AG04450 (cell line): ENCODE results near the gene GNG14. TPM values are rescaled to one million over a fixed set of nuclear protein-coding genes. Genes with fewer than 3 reads are reported as not detected.

Source experiments
- CTCF ChIA-PET: fragments of 300-600, 350-600 bp; formaldehyde crosslinking; extraction: SDS; loops from one replicate; lab custom pipeline; 2022; ENCODE audit warnings: antibody characterized with exemption, inconsistent platforms; lab: Charles Lee
- POLR2A ChIA-PET: fragments of 350-600 bp; formaldehyde crosslinking; extraction: SDS; loops from one replicate; lab custom pipeline; 2021; ENCODE audit warnings: antibody characterized with exemption, inconsistent platforms; lab: Yijun Ruan, JAX
- DNase-seq: peaks from one replicate; pipeline ENCODE4 v3.0.0-alpha.2; 2011; ENCODE audit warnings: low read depth, low spot score
- H3K27ac ChIP-seq: one replicate; pipeline ENCODE4 v1.5.1; 2012; ENCODE audit warnings: low read depth, low read length, control low read depth
- H3K27me3 ChIP-seq: one replicate; pipeline ENCODE4 v1.6.0; 2012; ENCODE audit warnings: low read length; ENCODE audit not compliant: control insufficient read depth, insufficient read depth
- H3K4me3 ChIP-seq: 2 replicates; pipeline ENCODE4 v1.5.1; 2011; ENCODE audit warnings: mild to moderate bottlenecking, low read depth, low read length, control low read depth
- H3K9me3 ChIP-seq: 2 replicates; pipeline ENCODE4 v1.5.1; 2012; ENCODE audit warnings: low read length; ENCODE audit not compliant: control insufficient read depth, insufficient read depth
- polyA plus RNA-seq: library from polyadenylated mRNA; depleted of rRNA; stranded (reverse); fragments of >200 nt; gene quantifications from 2 replicates; pipeline ENCODE4 v1.2.3, GENCODE V29; 2011
- TF ChIP-seq, protein P1 (sequence below): IDR thresholded peaks from 2 replicates; pipeline ENCODE4 v1.5.1; 2011; ENCODE audit warnings: low read depth, low read length, control low read depth, inconsistent platforms

The GNG14 gene
- polyA plus RNA-seq, 1 experiment = not detected

DNA sequence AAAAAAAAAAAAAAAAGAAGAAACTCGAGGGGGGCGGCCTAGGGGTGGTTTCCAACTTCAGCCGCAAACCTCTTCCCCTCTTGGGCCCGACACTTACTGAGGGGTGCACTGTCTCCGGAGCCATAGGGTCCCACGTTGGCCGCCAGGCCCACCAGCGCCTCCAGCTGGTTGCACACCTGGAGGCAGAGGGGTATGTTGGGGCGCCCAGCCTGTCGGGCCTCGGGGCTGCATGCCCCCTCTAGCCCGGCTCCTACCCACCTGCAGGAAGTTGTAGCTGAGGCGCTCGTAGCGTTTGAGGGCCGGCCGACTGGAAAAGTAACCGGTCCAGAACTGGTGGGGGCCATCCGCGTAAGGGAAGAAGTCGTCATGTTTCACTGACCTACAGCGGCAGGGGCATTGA, 29.8 kb upstream of the GNG14 start:
- Histone ChIP-seq H3K27me3 (no peaks in the 10 kb centered on the region), H3K4me3 (no peak overlapping the region), H3K9me3 (peaks cover 12% of the 10 kb centered on the region; the same call in 1 of the 2 replicates), H3K27ac (no peak overlapping the region)
- ChIA-PET CTCF (interaction anchor here (0.9 kb wide), 1 partner anchor 14 kb away, joined by 3 read pairs; no protein-coding TSS in a partner anchor), POLR2A (interaction anchor here (0.5 kb wide), 1 partner anchor 43 kb away, joined by 3 read pairs; no protein-coding TSS in a partner anchor)
- TF ChIP-seq, protein P1, sequence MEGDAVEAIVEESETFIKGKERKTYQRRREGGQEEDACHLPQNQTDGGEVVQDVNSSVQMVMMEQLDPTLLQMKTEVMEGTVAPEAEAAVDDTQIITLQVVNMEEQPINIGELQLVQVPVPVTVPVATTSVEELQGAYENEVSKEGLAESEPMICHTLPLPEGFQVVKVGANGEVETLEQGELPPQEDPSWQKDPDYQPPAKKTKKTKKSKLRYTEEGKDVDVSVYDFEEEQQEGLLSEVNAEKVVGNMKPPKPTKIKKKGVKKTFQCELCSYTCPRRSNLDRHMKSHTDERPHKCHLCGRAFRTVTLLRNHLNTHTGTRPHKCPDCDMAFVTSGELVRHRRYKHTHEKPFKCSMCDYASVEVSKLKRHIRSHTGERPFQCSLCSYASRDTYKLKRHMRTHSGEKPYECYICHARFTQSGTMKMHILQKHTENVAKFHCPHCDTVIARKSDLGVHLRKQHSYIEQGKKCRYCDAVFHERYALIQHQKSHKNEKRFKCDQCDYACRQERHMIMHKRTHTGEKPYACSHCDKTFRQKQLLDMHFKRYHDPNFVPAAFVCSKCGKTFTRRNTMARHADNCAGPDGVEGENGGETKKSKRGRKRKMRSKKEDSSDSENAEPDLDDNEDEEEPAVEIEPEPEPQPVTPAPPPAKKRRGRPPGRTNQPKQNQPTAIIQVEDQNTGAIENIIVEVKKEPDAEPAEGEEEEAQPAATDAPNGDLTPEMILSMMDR = 0 out of 2 replicates have a peak, but pooled peaks have one; percentile 1
- DNase-seq = no peak

GRCh38 chr19:12660980-12661379, 26.8 kb upstream of the GNG14 start:
- TF ChIP-seq, protein P1 = no peak
- ChIA-PET POLR2A (no interaction called here), CTCF (interaction anchor here (0.6 kb wide), 1 partner anchor 11 kb away, joined by 3 read pairs; no protein-coding TSS in a partner anchor)
- Histone ChIP-seq H3K27ac (no peak overlapping the region), H3K27me3 (no peaks in the 10 kb centered on the region), H3K4me3 (no peak overlapping the region), H3K9me3 (peaks cover 12% of the 10 kb centered on the region; the same call in 1 of the 2 replicates)
- DNase-seq = no peak

DNA sequence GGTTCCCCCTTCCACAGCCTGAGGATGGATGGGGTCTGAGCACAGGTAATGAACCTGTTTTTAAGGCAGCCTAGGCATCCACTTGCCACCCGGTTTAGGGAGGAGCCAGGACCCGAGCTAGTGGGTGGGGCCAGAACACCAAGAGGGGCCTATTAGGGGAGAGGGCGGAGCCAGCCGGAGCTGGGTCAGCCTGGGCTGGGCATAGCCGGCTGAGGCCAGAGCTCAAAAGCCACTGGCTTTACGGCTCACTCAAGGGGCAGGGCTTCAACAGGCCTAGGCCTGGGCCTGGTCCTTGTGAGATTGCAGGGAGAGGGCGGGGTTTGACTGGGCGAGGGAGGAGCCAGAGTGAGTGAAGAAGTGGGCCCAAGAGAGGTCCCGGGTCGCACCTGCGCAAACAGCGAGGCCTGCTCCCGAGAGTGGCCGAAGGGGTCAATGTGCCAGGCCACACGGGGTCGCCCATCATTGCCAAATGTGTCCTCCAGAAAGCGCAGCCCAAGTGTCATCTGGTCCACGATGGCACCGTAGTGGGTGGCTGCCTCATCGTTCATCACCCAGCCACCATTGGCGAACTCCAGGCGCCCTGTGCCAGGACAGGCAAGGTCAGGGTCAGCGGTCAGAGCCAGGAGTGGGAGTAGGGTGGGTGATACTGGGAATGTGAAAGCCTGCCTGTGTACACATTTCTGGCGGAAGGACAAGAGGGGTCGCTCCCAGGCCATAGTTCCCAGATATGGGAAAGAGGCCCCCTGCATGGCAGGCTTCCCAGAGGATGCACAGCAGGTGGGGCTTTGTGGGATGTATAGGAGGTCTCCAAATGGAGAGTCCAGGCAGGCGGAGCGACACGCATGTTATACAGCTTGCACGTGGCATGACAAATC, 23.2 kb upstream of the GNG14 start:
- TF ChIP-seq, protein P1 = no peak
- H3K27me3 ChIP-seq = no peaks in the 10 kb centered on the region
- POLR2A ChIA-PET = no interaction called here

GRCh38 chr19:12665281-12665573, 22.6 kb upstream of the GNG14 start:
- POLR2A ChIA-PET = no interaction called here
- Histone ChIP-seq H3K9me3 (no peaks in the 10 kb centered on the region; the same call in 1 of the 2 replicates), H3K27me3 (no peaks in the 10 kb centered on the region), H3K27ac (no peak overlapping the region), H3K4me3 (no peak overlapping the region)
- no peak for DNase-seq
- CTCF ChIA-PET = interaction anchor here (1.6 kb wide), 1 partner anchor 102 kb away, joined by 4 read pairs; no protein-coding TSS in a partner anchor
- TF ChIP-seq, protein P1 = no peak

More for the DNA sequence above, 23.2 kb upstream of the GNG14 start:
- Histone ChIP-seq H3K9me3 (no peaks in the 10 kb centered on the region; the same call in 1 of the 2 replicates), H3K4me3 (no peak overlapping the region), H3K27ac (no peak overlapping the region)
- CTCF ChIA-PET = interaction anchor here (1.2 kb wide), 1 partner anchor 12 kb away, joined by 4 read pairs; no protein-coding TSS in a partner anchor
- no peak for DNase-seq
